MM.1S (cell line): ENCODE data around the gene TRIM74.
"Not testable (repeated sequence)": the region's sequence is repeated elsewhere in the genome, so short reads cannot be mapped to it uniquely, and the experiment has no call there.

Source experiments
- EZH2phosphoT487 ChIP-seq: fragments of 300-600 bp; sonication (generic); IDR thresholded peaks from 2 replicates; pipeline ENCODE4 v1.6.1; 2018; ENCODE audit warnings: antibody characterized with exemption, low read length
- TF ChIP-seq, protein P1 (sequence below): fragments of 300-600 bp; sonication (generic); IDR thresholded peaks from 2 replicates; pipeline ENCODE4 v1.5.1; 2016; ENCODE audit warnings: antibody characterized with exemption, low read length, mixed read lengths

DNA sequence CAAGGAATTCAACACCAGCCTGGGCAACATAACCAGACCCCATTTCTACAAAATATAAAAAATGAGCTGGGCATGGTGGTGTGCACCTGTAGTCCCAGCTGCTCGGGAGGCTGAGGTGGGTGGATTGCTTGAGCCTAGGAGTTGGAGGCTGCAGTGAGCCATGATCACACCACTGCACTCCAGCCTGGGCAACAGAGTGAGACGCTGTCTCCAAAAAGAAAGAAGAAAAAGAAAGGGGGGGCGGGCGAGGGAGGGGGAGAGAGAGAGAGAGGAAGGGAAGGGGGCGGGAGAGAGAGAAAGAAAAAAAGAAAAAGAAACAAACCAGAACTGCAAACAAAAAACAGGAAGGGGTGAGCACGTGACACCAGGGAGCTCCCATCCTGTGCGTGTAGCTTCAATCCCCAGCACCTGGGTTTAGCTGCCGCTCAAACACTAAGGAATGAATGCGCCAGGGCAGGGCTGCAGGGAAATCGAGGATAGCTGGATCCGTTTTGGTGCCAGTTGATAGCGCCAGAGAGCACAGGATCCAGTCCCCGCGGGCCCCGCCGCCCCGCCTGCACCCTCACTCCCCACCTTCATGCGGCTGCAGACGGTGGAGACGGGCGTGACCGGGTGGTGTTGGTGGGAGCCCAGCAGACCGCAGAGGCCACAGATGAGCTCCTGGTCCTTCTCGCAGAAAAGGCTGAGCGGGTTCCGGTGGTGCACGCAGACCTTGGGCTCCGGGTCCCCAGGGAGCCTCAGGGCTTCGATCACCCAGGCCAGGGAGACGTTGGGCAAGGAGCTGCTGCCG lies 3.9 kb downstream of the TRIM74 start:
- TF ChIP-seq, protein P1, sequence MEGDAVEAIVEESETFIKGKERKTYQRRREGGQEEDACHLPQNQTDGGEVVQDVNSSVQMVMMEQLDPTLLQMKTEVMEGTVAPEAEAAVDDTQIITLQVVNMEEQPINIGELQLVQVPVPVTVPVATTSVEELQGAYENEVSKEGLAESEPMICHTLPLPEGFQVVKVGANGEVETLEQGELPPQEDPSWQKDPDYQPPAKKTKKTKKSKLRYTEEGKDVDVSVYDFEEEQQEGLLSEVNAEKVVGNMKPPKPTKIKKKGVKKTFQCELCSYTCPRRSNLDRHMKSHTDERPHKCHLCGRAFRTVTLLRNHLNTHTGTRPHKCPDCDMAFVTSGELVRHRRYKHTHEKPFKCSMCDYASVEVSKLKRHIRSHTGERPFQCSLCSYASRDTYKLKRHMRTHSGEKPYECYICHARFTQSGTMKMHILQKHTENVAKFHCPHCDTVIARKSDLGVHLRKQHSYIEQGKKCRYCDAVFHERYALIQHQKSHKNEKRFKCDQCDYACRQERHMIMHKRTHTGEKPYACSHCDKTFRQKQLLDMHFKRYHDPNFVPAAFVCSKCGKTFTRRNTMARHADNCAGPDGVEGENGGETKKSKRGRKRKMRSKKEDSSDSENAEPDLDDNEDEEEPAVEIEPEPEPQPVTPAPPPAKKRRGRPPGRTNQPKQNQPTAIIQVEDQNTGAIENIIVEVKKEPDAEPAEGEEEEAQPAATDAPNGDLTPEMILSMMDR: not testable (repeated sequence)
- not testable (repeated sequence) for TF ChIP-seq EZH2phosphoT487
